ENCODE measurements around the gene CHCHD1. TPM values are rescaled to one million over a fixed set of nuclear protein-coding genes. Genes with fewer than 3 reads are reported as not detected.

Gene CHCHD1
- polyA plus RNA-seq, 3 donors, result 15.0 to 85.0 (median 72.3) TPM

GRCh38 chr10:73774637-73775036, 7.2 kb upstream of the CHCHD1 start:
- TF ChIP-seq, protein P1, sequence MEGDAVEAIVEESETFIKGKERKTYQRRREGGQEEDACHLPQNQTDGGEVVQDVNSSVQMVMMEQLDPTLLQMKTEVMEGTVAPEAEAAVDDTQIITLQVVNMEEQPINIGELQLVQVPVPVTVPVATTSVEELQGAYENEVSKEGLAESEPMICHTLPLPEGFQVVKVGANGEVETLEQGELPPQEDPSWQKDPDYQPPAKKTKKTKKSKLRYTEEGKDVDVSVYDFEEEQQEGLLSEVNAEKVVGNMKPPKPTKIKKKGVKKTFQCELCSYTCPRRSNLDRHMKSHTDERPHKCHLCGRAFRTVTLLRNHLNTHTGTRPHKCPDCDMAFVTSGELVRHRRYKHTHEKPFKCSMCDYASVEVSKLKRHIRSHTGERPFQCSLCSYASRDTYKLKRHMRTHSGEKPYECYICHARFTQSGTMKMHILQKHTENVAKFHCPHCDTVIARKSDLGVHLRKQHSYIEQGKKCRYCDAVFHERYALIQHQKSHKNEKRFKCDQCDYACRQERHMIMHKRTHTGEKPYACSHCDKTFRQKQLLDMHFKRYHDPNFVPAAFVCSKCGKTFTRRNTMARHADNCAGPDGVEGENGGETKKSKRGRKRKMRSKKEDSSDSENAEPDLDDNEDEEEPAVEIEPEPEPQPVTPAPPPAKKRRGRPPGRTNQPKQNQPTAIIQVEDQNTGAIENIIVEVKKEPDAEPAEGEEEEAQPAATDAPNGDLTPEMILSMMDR (IDR thresholded peaks at IDR 0.05), result no peak
- H3K4me2 ChIP-seq (replicated peaks; ENCODE audit: extremely low read depth, low read length, poor library complexity, severe bottlenecking), result peak overlapping the region; percentile 10
- H3K79me2 ChIP-seq (ENCODE audit: insufficient read depth, low read length), result peaks cover 59% of the 10 kb centered on the region
- H3K4me3 Mint-ChIP-seq, result peak overlapping the region; percentile 3 to 44
- WGBS (ENCODE audit: insufficient coverage), result 25% methylated on average over 2 of the region's 5 CpGs
- peaks cover 32 to 50% of the 10 kb centered on the region in 2 donors for H3K36me3 Mint-ChIP-seq
- H3K9ac ChIP-seq (ENCODE audit: insufficient read depth, low read length, poor library complexity, severe bottlenecking), result peak overlapping the region; percentile 2
- peaks cover 35% of the 10 kb centered on the region for H3K4me1 Mint-ChIP-seq
- no peak overlapping the region for H3K27ac Mint-ChIP-seq
- no peak overlapping the region for H2AFZ ChIP-seq (ENCODE audit: insufficient read depth, low read depth, low read length, poor library complexity, severe bottlenecking)
- DNase-seq, result no peak
- peaks cover 27 to 36% of the 10 kb centered on the region in 2 donors for H3K4me1 ChIP-seq (ENCODE audit: control insufficient read depth in 1 of 2, insufficient read depth in 2 of 2, low read length in 2 of 2)
- H4K20me1 ChIP-seq (ENCODE audit: insufficient read depth, low read length), result peaks cover 31% of the 10 kb centered on the region
- H3K4me3 ChIP-seq (replicated peaks in 1 of 3; ENCODE audit: low read depth in 2 of 3, low read length in 3 of 3), result peak overlapping the region in 1 of 3 experiments; percentile 25
- H3K27me3 ChIP-seq (ENCODE audit: control insufficient read depth in 2 of 2, insufficient read depth in 2 of 2, low read length in 2 of 2), result no peaks in the 10 kb centered on the region
- intact Hi-C loops (cut with micrococcal nuclease), result no loop called here
- H3K9me3 Mint-ChIP-seq, result peaks cover 0 to 2% (median 0%) of the 10 kb centered on the region in 7 donors
- no peaks in the 10 kb centered on the region for H3K9me3 ChIP-seq (replicated peaks in 1 of 2; ENCODE audit: control insufficient read depth in 1 of 2, insufficient read depth in 1 of 2, low read length in 2 of 2)
- H3K27me3 Mint-ChIP-seq (ENCODE audit: low read depth in 3 of 3), result no peaks in the 10 kb centered on the region
- H3K36me3 ChIP-seq (replicated peaks in 1 of 2; ENCODE audit: control insufficient read depth in 1 of 2, insufficient read depth in 2 of 2, low read length in 2 of 2), result peaks cover 46 to 53% of the 10 kb centered on the region in 2 donors
- no peak overlapping the region for H3K27ac ChIP-seq (ENCODE audit: low read depth in 1 of 2, low read length in 2 of 2)

DNA sequence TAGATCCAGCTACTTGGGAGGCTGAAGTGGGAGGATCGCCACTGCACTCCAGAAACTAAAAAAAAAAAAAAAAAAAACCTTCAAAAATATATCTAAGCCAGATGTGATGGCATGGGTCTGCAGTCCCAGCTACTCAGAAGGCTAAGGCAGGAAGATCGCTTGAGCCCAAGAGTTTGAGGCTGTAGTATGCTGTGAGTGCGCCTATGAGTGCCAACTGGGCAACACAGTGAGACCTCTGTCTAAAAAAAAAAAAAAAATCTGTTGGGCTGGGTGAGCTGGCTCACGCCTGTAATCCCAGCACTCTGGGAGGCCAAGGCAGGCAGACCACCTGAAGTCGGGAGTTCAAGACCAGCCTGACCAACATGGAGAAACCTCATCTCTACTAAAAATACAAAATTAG, 2.8 kb upstream of the CHCHD1 start:
- H3K4me3 Mint-ChIP-seq, result no peak overlapping the region
- no peaks in the 10 kb centered on the region for H3K9me3 Mint-ChIP-seq

More for the DNA sequence above, 2.8 kb upstream of the CHCHD1 start:
- Histone ChIP-seq H3K36me3 (replicated peaks in 1 of 2; ENCODE audit: control insufficient read depth in 1 of 2, insufficient read depth in 2 of 2, low read length in 2 of 2) (peaks cover 29 to 40% of the 10 kb centered on the region in 2 donors), H3K9ac (ENCODE audit: insufficient read depth, low read length, poor library complexity, severe bottlenecking) (no peak overlapping the region), H3K27me3 (ENCODE audit: control insufficient read depth in 2 of 2, insufficient read depth in 2 of 2, low read length in 2 of 2) (no peaks in the 10 kb centered on the region), H3K4me2 (replicated peaks; ENCODE audit: extremely low read depth, low read length, poor library complexity, severe bottlenecking) (no peak overlapping the region), H4K20me1 (ENCODE audit: insufficient read depth, low read length) (peaks cover 26% of the 10 kb centered on the region), H3K4me3 (replicated peaks in 1 of 3; ENCODE audit: low read depth in 2 of 3, low read length in 3 of 3) (no peak overlapping the region), H3K9me3 (replicated peaks in 1 of 2; ENCODE audit: control insufficient read depth in 1 of 2, insufficient read depth in 1 of 2, low read length in 2 of 2) (no peaks in the 10 kb centered on the region), H3K79me2 (ENCODE audit: insufficient read depth, low read length) (peaks cover 91% of the 10 kb centered on the region), H2AFZ (ENCODE audit: insufficient read depth, low read depth, low read length, poor library complexity, severe bottlenecking) (no peak overlapping the region), H3K4me1 (ENCODE audit: control insufficient read depth in 1 of 2, insufficient read depth in 2 of 2, low read length in 2 of 2) (peaks cover 36 to 40% of the 10 kb centered on the region in 2 donors), H3K27ac (ENCODE audit: low read depth in 1 of 2, low read length in 2 of 2) (no peak overlapping the region)
- TF ChIP-seq, protein P1 (IDR thresholded peaks at IDR 0.05), result no peak
- peak overlapping the region in 1 of 7 donors; percentile 54 for H3K27ac Mint-ChIP-seq
- intact Hi-C loops (cut with micrococcal nuclease), result no loop called here
- H3K4me1 Mint-ChIP-seq, result peaks cover 39% of the 10 kb centered on the region
- peaks cover 25 to 42% of the 10 kb centered on the region in 2 donors for H3K36me3 Mint-ChIP-seq
- 100% methylated on average over 3 of the region's 5 CpGs for WGBS (ENCODE audit: insufficient coverage)
- DNase-seq, result no peak
- H3K27me3 Mint-ChIP-seq (ENCODE audit: low read depth in 3 of 3), result no peaks in the 10 kb centered on the region
